Ectodermal cell (in vitro differentiated cells): Measurements from ENCODE around the gene DHX38.

Source experiments
- H3K27ac ChIP-seq: 2 replicates; pipeline ENCODE4 v1.7.0; 2013; ENCODE audit warnings: mild to moderate bottlenecking, low read depth, low read length; ENCODE audit not compliant: insufficient read depth, poor library complexity, severe bottlenecking
- H3K27me3 ChIP-seq: 2 replicates; pipeline ENCODE4 v1.7.0; 2013; ENCODE audit warnings: mild to moderate bottlenecking, low read length; ENCODE audit not compliant: insufficient read depth, control insufficient read depth, poor library complexity, severe bottlenecking
- H3K36me3 ChIP-seq: one replicate; pipeline ENCODE4 v1.7.0; 2013; ENCODE audit warnings: low read length; ENCODE audit not compliant: control insufficient read depth, insufficient read depth
- H3K4me1 ChIP-seq: one replicate; pipeline ENCODE4 v1.7.0; 2013; ENCODE audit warnings: low read length; ENCODE audit not compliant: control insufficient read depth, insufficient read depth
- H3K4me3 ChIP-seq: 2 replicates; pipeline ENCODE4 v1.7.0; 2013; ENCODE audit warnings: low read depth, low read length, control low read depth; ENCODE audit not compliant: insufficient read depth
- H3K9me3 ChIP-seq: 2 replicates; pipeline ENCODE4 v1.7.0; 2013; ENCODE audit warnings: mild to moderate bottlenecking, low read length, moderate library complexity; ENCODE audit not compliant: control insufficient read depth
- WGBS, 2 experiments: methylation state at CpG; one replicate each; pipeline ENCODE4 v1.1.7; 2013; ENCODE audit warnings: missing lambda C conversion rate in 2 of 2; 5-methylcytosine and 5-hydroxymethylcytosine counted together

The DHX38 gene

GRCh38 chr16:72132726-72133125 is 39.1 kb downstream of the DHX38 start:
- Histone ChIP-seq H3K4me3 (no peak overlapping the region), H3K27ac (no peak overlapping the region), H3K4me1 (peaks cover 5% of the 10 kb centered on the region), H3K9me3 (no peaks in the 10 kb centered on the region), H3K27me3 (no peaks in the 10 kb centered on the region), H3K36me3 (no peaks in the 10 kb centered on the region)
- WGBS, 2 experiments: 91 to 96% methylated on average over 3 of the region's 3 CpGs

DNA sequence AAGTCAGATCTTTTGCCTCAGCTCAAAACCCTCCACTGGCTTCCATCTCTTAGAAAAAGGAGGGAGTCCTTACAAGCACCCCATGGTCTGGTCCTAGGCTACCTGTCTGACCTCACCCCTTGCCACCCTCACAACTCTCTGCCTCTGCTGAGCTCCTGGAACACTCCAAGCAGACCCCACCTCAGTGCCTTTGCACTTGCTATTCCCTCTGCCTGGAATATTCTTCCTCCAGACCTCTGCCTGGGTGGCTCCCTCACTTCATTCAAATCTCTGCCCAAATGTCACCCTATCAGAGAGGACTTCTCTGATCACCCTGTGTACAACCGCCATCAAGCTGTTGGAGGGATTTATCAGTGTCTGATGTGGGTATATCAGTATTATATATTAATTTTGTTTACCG is 40.9 kb downstream of the DHX38 start:
- WGBS, 2 experiments: 88 to 100% methylated on average over 1 to 2 of the region's 2 CpGs
- Histone ChIP-seq H3K27ac (no peak overlapping the region), H3K36me3 (no peaks in the 10 kb centered on the region), H3K4me1 (no peaks in the 10 kb centered on the region), H3K4me3 (no peak overlapping the region), H3K27me3 (no peaks in the 10 kb centered on the region), H3K9me3 (no peaks in the 10 kb centered on the region)

GRCh38 chr16:72137380-72138063 is 43.9 kb downstream of the DHX38 start:
- H3K27me3 ChIP-seq: no peaks in the 10 kb centered on the region
- WGBS, 2 experiments: 89 to 91% methylated on average over 15 of the region's 15 CpGs
- H3K27ac ChIP-seq: no peak overlapping the region
- H3K9me3 ChIP-seq: no peaks in the 10 kb centered on the region
- H3K36me3 ChIP-seq: no peaks in the 10 kb centered on the region
- no peaks in the 10 kb centered on the region for H3K4me1 ChIP-seq
- no peak overlapping the region for H3K4me3 ChIP-seq

GRCh38 chr16:72138064-72138572 is 44.5 kb downstream of the DHX38 start:
- H3K4me3 ChIP-seq: no peak overlapping the region
- H3K27me3 ChIP-seq: no peaks in the 10 kb centered on the region
- H3K36me3 ChIP-seq: no peaks in the 10 kb centered on the region
- WGBS, 2 experiments: 94% methylated on average over 4 of the region's 4 CpGs
- H3K9me3 ChIP-seq: no peaks in the 10 kb centered on the region
- no peaks in the 10 kb centered on the region for H3K4me1 ChIP-seq
- no peak overlapping the region for H3K27ac ChIP-seq

- no peak overlapping the region for H3K27ac ChIP-seq
- H3K9me3 ChIP-seq: no peaks in the 10 kb centered on the region
- no peak overlapping the region for H3K4me3 ChIP-seq
- no peaks in the 10 kb centered on the region for H3K36me3 ChIP-seq
- H3K27me3 ChIP-seq: no peaks in the 10 kb centered on the region
- no peaks in the 10 kb centered on the region for H3K4me1 ChIP-seq
- WGBS, 2 experiments: 97 to 100% methylated on average over 2 of the region's 2 CpGs
These were observed 46.3 kb downstream of the DHX38 start for GRCh38 chr16:72139908-72140307.

DNA sequence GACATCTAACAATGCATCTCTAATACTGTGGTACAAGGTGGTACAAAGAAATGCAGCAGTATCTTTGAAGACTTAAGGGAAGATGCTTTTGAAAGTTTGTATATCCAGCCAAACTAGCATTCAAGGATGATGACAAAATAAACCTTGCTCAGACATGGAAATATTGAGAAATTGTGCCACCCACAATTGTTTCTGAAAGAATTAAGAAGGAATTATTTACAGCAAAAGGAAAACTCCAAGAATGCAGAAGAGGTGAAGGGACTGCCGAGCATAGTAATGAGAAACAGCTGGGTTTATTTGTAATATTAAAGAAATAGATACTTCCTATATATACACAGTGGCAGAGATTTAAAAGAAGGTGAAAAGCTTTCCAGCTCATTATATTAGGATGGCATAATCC is 48.8 kb downstream of the DHX38 start:
- no peak overlapping the region for H3K27ac ChIP-seq
- no CpG with 5 or more reads among the region's 1 CpG for WGBS, 2 experiments
- H3K9me3 ChIP-seq: no peaks in the 10 kb centered on the region
- H3K27me3 ChIP-seq: no peaks in the 10 kb centered on the region
- no peaks in the 10 kb centered on the region for H3K4me1 ChIP-seq
- no peaks in the 10 kb centered on the region for H3K36me3 ChIP-seq
- H3K4me3 ChIP-seq: no peak overlapping the region

DNA sequence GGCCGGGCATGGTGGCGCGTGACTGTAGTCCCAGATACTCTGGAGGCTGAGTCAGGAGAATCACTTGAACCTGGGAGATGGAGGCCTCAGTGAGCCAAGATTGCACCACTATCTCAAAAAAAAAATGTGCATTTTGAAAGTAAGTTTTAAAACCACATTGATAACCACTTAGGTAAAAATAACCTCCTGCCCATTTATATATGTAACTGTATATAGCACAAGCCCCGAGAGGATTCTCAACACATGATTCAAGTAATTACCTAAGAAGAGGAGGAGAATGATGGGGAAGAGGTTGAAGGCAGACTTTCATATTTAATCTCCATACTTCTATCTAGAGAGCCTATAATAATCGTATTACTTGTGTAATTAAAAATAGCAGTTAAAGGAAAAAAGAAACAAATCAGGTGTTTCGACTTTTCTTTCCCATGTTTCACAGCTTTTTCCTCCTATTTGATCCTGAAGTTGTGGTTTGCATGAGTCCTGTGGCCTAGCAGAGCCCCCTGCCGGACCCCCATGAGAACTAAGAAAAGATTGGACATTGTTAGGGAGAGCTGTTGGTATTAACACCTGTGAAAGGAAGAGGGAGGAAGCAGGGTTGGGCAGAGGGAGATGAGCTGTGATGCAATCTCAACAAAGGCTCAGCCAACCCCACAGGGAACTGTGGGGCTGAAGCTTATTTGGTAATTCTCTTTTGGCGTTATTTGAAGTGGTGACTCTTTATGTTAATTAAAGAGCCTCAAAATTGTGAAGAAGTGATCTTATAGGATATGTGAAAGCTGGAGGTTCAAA is 56.2 kb downstream of the DHX38 start:
- Histone ChIP-seq H3K27ac (no peak overlapping the region), H3K27me3 (no peaks in the 10 kb centered on the region), H3K36me3 (no peaks in the 10 kb centered on the region), H3K9me3 (no peaks in the 10 kb centered on the region), H3K4me1 (no peaks in the 10 kb centered on the region), H3K4me3 (no peak overlapping the region)
- 80 to 84% methylated on average over 6 to 7 of the region's 8 CpGs for WGBS, 2 experiments

DNA sequence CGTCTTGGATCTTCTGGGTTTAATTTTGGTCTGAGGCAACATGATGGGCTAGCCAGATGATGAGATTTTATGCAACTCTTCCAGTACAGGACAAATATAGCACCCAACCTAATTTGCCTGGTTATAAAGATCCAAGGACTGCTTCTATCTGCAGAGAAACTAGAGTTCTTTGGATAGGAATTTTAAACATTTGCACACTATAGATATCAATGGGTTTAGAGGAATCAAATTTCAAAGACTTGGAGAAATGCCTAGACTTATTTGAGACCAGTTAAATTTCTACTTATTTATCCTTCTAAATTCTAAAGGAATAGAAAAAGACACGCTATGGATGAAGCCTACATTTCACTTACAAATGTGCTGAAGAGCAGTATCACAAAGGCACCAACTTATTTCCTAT is 65.7 kb downstream of the DHX38 start:
- no peaks in the 10 kb centered on the region for H3K36me3 ChIP-seq
- H3K4me3 ChIP-seq: no peak overlapping the region
- H3K9me3 ChIP-seq: no peaks in the 10 kb centered on the region
- 89 to 94% methylated on average over 2 of the region's 2 CpGs for WGBS, 2 experiments
- no peaks in the 10 kb centered on the region for H3K27me3 ChIP-seq
- H3K27ac ChIP-seq: no peak overlapping the region
- H3K4me1 ChIP-seq: peaks cover 5% of the 10 kb centered on the region

DNA sequence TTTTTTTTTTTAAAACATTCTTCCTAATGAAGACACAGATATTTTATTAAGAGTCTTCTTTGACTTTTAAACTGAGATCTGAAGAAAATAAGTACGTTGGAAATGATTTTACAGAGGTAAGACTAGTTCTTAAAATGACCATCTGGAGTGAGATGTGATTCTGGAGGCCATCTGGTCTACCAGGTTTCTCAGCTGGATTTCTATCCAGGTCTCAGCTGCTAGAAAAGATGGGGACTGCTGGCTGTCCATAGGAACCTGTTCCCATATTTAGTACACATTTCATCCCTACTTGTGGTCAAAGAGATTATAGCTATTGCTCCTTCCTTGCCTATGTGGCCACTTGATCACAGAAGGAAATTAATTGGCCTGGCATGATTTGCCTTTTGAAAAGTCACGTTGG is 66.2 kb downstream of the DHX38 start:
- Histone ChIP-seq H3K27ac (no peak overlapping the region), H3K9me3 (no peaks in the 10 kb centered on the region), H3K36me3 (no peaks in the 10 kb centered on the region), H3K4me3 (no peak overlapping the region), H3K4me1 (peaks cover 5% of the 10 kb centered on the region), H3K27me3 (no peaks in the 10 kb centered on the region)
- WGBS, 2 experiments: 88 to 98% methylated on average over 2 of the region's 2 CpGs

- H3K4me1 ChIP-seq: peaks cover 5% of the 10 kb centered on the region
- H3K4me3 ChIP-seq: no peak overlapping the region
- H3K36me3 ChIP-seq: no peaks in the 10 kb centered on the region
- H3K27ac ChIP-seq: no peak overlapping the region
- WGBS, 2 experiments: 41 to 42% methylated on average over 5 to 6 of the region's 6 CpGs
- H3K9me3 ChIP-seq: no peaks in the 10 kb centered on the region
- no peaks in the 10 kb centered on the region for H3K27me3 ChIP-seq
These were observed 68.6 kb downstream of the DHX38 start for GRCh38 chr16:72162105-72162692.
